ENCODE results near the gene AGO1.
"Not testable (repeated sequence)": the region's sequence is repeated elsewhere in the genome, so short reads cannot be mapped to it uniquely, and the experiment has no call there.

Gene AGO1

GRCh38 chr1:35886577-35887431 lies 3.8 kb downstream of the AGO1 start:
- no peak overlapping the region for H3K4me3 ChIP-seq (replicated peaks; ENCODE audit: low read depth, low read length)
- TF ChIP-seq CTCF (IDR thresholded peaks at IDR 0.05; ENCODE audit: low read depth, low read length, missing control alignments) = no peak
- no peak for DNase-seq (ENCODE audit: extremely low read depth, low read depth)

DNA sequence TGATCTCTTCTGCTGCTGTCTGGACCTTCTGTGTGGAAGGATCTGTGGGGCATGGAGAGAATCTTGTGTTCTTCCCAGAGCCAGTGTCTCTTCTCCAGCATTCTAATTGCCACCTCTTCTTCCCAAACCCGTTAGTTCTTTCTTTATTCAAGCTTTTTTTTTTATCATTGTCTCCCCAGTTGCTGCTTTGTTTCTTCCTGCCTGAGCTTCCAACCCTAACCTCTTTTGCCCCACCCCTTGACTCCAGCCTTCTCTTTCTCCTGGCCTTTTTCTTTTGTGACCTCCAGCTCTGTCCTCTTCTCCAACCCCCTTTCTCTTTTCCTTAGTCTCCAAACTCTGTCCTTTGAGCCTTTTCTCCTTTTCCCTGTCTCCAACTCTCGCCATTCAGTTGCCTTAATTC lies 4.5 kb downstream of the AGO1 start:
- no peak for DNase-seq (ENCODE audit: extremely low read depth, low read depth)
- H3K4me3 ChIP-seq (replicated peaks; ENCODE audit: low read depth, low read length) = no peak overlapping the region
- TF ChIP-seq CTCF (IDR thresholded peaks at IDR 0.05; ENCODE audit: low read depth, low read length, missing control alignments) = no peak

DNA sequence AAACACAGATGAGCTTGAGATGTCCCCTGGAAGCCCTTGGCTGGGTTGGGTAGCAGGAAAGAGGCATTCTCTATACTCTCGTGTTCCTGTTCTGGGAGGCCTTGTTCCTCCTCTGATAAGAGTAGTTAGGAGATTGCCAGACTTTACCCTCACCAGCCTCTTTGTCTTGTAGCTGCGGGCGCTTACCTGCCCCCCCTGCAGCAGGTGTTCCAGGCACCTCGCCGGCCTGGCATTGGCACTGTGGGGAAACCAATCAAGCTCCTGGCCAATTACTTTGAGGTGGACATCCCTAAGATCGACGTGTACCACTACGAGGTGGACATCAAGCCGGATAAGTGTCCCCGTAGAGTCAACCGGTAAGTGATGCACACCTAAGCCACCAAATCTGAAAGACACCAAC lies 5.2 kb downstream of the AGO1 start:
- H3K4me3 ChIP-seq (replicated peaks; ENCODE audit: low read depth, low read length) = no peak overlapping the region
- TF ChIP-seq CTCF (IDR thresholded peaks at IDR 0.05; ENCODE audit: low read depth, low read length, missing control alignments) = no peak
- DNase-seq (ENCODE audit: extremely low read depth, low read depth) = no peak

DNA sequence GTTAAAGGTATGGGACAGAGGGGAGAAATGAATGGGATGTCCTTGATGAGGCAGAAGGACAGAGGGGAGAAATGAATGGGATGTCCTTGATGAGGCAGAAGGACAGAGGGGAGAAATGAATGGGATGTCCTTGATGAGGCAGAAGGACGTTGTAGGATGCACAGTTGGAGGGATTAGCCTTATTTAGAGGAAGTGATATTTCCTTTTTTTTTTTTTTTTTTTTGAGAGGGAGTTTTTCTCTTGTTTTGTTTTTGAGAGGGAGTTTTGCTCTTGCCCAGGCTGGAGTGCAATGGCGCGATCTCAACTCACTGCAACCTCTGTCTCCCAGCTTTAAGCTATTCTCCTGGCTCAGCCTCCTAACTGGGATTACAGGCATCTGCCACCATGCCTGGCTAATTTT lies 6.0 kb downstream of the AGO1 start:
- H3K4me3 ChIP-seq (replicated peaks; ENCODE audit: low read depth, low read length); DNase-seq (ENCODE audit: extremely low read depth, low read depth): not testable (repeated sequence)

GRCh38 chr1:35893051-35893879 lies 10.3 kb downstream of the AGO1 start:
- no peak for TF ChIP-seq CTCF (IDR thresholded peaks at IDR 0.05; ENCODE audit: low read depth, low read length, missing control alignments)
- no peak overlapping the region for H3K4me3 ChIP-seq (replicated peaks; ENCODE audit: low read depth, low read length)
- no peak for DNase-seq (ENCODE audit: extremely low read depth, low read depth)

- DNase-seq (ENCODE audit: extremely low read depth, low read depth) = no peak
- no peak for TF ChIP-seq CTCF (IDR thresholded peaks at IDR 0.05; ENCODE audit: low read depth, low read length, missing control alignments)
- no peak overlapping the region for H3K4me3 ChIP-seq (replicated peaks; ENCODE audit: low read depth, low read length)
Measured at GRCh38 chr1:35894183-35894582, 11.2 kb downstream of the AGO1 start.

- no peak overlapping the region for H3K4me3 ChIP-seq (replicated peaks; ENCODE audit: low read depth, low read length)
- TF ChIP-seq CTCF (IDR thresholded peaks at IDR 0.05; ENCODE audit: low read depth, low read length, missing control alignments) = no peak
- DNase-seq (ENCODE audit: extremely low read depth, low read depth) = no peak
Measured at GRCh38 chr1:35894656-35895055, 11.6 kb downstream of the AGO1 start.

Measured in HFF-Myc (cell line).